HEK293T (cell line): ENCODE data around the gene NIPAL1.

Experiments used
- ARNT ChIP-seq: fragments of 450-650 bp; IDR thresholded peaks from 2 replicates; pipeline ENCODE4 v1.6.1; 2017; ENCODE audit warnings: mild to moderate bottlenecking
- ELF4 ChIP-seq: fragments of 450-650 bp; IDR thresholded peaks from 2 replicates; pipeline ENCODE4 v1.6.1; 2017; ENCODE audit warnings: antibody characterized with exemption
- FOXA1 ChIP-seq: fragments of 450-650 bp; IDR thresholded peaks from 2 replicates; pipeline ENCODE4 v1.6.1; 2016; ENCODE audit warnings: mild to moderate bottlenecking
- FOXM1 ChIP-seq: fragments of 450-650 bp; IDR thresholded peaks from 2 replicates; pipeline ENCODE4 v1.6.1; 2017; ENCODE audit warnings: mild to moderate bottlenecking, borderline replicate concordance
- NFRKB ChIP-seq: fragments of 450-650 bp; IDR thresholded peaks from 2 replicates; pipeline ENCODE4 v1.6.1; 2016; ENCODE audit warnings: mild to moderate bottlenecking, moderate library complexity
- SP1 ChIP-seq: fragments of 450-650 bp; IDR thresholded peaks from 2 replicates; pipeline ENCODE4 v1.6.1; 2017
- ZNF384 ChIP-seq: fragments of 450-650 bp; IDR thresholded peaks from 2 replicates; pipeline ENCODE4 v1.6.1; 2016
- TF ChIP-seq, protein P1 (sequence below): fragments of 450-650 bp; IDR thresholded peaks from 2 replicates; pipeline ENCODE4 v1.6.1; 2016

DNA sequence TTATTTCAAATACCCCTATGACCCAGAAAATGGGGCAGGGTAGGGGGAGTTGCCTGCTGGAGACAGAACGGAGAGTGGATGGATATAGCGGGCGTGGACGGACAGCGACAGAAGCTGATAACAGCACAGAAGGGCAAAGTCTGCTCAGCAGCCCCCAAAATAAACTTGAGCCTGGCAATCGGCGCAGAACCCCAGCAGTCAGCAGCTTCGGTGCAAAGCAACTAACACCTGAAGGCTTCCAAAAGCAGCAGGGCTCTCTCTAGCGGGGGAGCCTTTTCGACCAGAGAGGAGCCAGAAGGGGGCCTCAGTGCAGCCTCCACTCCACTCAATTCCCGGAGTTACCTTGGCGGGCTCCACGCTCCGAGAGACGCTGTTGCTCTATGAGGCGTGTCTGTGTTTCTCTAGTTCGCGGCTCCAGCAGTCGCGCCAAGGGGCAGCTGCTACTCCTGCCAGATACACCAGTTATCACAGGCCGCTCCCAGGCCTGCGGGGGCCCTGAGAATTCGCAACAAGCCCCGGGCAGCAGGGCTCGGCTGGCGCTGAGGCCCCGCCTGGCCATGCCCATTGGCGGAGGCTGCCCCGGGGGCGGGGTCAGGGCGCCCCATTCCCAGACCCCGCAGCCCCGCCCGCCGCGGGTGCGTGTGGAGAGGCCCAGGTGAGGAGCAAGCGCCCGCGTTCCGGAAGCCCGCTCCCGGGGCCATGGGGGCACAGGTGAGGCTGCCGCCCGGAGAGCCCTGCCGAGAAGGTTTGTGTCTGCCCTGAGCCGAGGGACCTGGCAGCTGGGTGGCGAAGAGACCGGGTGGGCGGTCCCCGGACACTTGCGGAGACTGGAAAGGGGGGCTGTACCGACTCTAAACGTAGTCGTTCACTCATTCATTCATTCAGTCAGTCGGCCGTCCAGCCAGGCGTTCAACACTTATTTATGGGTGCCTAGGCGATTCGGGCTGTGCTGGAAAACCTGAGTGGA, at the start of gene NIPAL1, which contains the start of gene CNGA1:
- TF ChIP-seq, protein P1, sequence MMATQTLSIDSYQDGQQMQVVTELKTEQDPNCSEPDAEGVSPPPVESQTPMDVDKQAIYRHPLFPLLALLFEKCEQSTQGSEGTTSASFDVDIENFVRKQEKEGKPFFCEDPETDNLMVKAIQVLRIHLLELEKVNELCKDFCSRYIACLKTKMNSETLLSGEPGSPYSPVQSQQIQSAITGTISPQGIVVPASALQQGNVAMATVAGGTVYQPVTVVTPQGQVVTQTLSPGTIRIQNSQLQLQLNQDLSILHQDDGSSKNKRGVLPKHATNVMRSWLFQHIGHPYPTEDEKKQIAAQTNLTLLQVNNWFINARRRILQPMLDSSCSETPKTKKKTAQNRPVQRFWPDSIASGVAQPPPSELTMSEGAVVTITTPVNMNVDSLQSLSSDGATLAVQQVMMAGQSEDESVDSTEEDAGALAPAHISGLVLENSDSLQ, result no peak
- TF ChIP-seq ELF4 (no peak), SP1 (no peak), FOXA1 (no peak), NFRKB (no peak), FOXM1 (no peak), ARNT (no peak), ZNF384 (no peak)
